NT2/D1 (cell line): ENCODE results near the gene OR8D1.

Experiments used
- DNase-seq: peaks from one replicate; pipeline ENCODE4 v3.0.0-alpha.2; 2011; ENCODE audit warnings: low read depth, low spot score
- H3K27me3 ChIP-seq: 2 replicates; pipeline ENCODE4 v1.6.0; 2011; ENCODE audit warnings: mild to moderate bottlenecking; ENCODE audit not compliant: insufficient read length, insufficient read depth
- H3K36me3 ChIP-seq: 2 replicates; pipeline ENCODE4 v1.6.1; 2011; ENCODE audit warnings: mild to moderate bottlenecking, low read length, mixed read lengths; ENCODE audit not compliant: insufficient read depth, insufficient read length
- H3K4me1 ChIP-seq: 2 replicates; pipeline ENCODE4 v1.5.1; 2011; ENCODE audit not compliant: insufficient read depth, insufficient read length
- H3K4me3 ChIP-seq: 2 replicates; pipeline ENCODE4 v1.5.1; 2011; ENCODE audit warnings: low read depth; ENCODE audit not compliant: insufficient read length
- H3K9ac ChIP-seq: 2 replicates; pipeline ENCODE4 v1.6.0; 2011; ENCODE audit warnings: low read depth; ENCODE audit not compliant: insufficient read length
- H3K9me3 ChIP-seq: 2 replicates; pipeline ENCODE4 v1.5.1; 2011; ENCODE audit warnings: mild to moderate bottlenecking, low read length; ENCODE audit not compliant: insufficient read depth
- SUZ12 ChIP-seq: IDR thresholded peaks from 2 replicates; pipeline ENCODE4 v1.6.1; 2011; ENCODE audit not compliant: insufficient read length, insufficient read depth; ENCODE audit errors: extremely low read depth
- YY1 ChIP-seq: IDR thresholded peaks from 2 replicates; pipeline ENCODE4 v1.6.1; 2011; ENCODE audit not compliant: insufficient read length, insufficient read depth
- ZNF274 ChIP-seq: IDR thresholded peaks from 2 replicates; pipeline ENCODE4 v1.6.1; 2011; ENCODE audit warnings: mild to moderate bottlenecking, low read depth, low read length

Gene OR8D1

GRCh38 chr11:124313849-124314248 is at the start of gene OR8D1:
Gene OR8D1 (minus strand): TSS chr11:124313949. CDS start chr11:124310766, 3,183 bp downstream.
- Histone ChIP-seq H3K9ac (no peak within 1 kb of the TSS), H3K27me3 (no peaks in the 10 kb centered on the region), H3K4me1 (no peaks in the 10 kb centered on the region), H3K36me3 (no peaks in the 10 kb centered on the region), H3K9me3 (no peaks in the 10 kb centered on the region), H3K4me3 (no peak within 1 kb of the TSS)
- DNase-seq, result no peak
- TF ChIP-seq SUZ12 (no peak), ZNF274 (no peak), YY1 (no peak)

GRCh38 chr11:124359566-124359965 is 45.8 kb upstream of the OR8D1 start:
- Histone ChIP-seq H3K4me1 (no peaks in the 10 kb centered on the region), H3K27me3 (no peaks in the 10 kb centered on the region), H3K36me3 (no peaks in the 10 kb centered on the region), H3K4me3 (no peak overlapping the region), H3K9ac (no peak overlapping the region), H3K9me3 (no peaks in the 10 kb centered on the region)
- no peak for TF ChIP-seq SUZ12
- no peak for TF ChIP-seq ZNF274
- TF ChIP-seq YY1, result no peak
- DNase-seq, result no peak

DNA sequence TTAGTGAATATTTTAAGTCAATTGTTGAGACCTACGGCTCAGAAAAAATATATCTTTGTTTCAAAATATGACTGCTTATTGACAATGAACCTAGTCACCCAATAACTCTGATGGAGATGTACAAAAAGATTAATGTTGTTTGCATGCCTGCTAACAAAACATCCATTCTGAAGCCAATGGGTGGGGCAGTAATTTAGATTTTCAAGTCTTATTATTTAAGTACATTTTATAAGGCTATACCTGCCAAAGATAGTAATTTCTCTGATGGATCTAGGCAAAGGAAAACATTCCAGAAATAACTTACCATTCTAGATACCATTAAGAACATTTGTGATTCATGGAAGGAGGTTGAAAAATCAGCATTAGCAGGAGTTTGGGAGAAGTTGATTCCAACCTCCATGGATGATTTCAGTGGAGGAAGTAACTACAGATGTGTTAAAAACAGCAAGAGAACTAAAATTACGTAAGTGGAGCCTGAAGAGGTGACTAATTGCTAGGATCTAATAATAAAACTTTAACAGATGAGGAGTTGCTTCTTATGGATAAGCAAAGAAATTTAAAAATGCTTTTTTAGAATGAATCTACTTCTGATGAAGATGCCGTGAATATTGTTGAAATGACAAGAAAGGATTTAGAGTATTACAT is 32.7 kb upstream of the OR8D1 start:
- H3K9me3 ChIP-seq, result no peaks in the 10 kb centered on the region
- H3K4me3 ChIP-seq, result no peak overlapping the region
- H3K27me3 ChIP-seq, result no peaks in the 10 kb centered on the region
- TF ChIP-seq YY1 (no peak), ZNF274 (no peak), SUZ12 (no peak)
- no peak for DNase-seq
- no peaks in the 10 kb centered on the region for H3K36me3 ChIP-seq
- H3K9ac ChIP-seq, result no peak overlapping the region
- H3K4me1 ChIP-seq, result no peaks in the 10 kb centered on the region

GRCh38 chr11:124344346-124344745 is 30.6 kb upstream of the OR8D1 start:
- Histone ChIP-seq H3K27me3 (no peaks in the 10 kb centered on the region), H3K9ac (no peak overlapping the region), H3K9me3 (no peaks in the 10 kb centered on the region), H3K4me1 (no peaks in the 10 kb centered on the region), H3K4me3 (no peak overlapping the region), H3K36me3 (no peaks in the 10 kb centered on the region)
- DNase-seq, result no peak
- TF ChIP-seq SUZ12 (no peak), ZNF274 (no peak), YY1 (no peak)

GRCh38 chr11:124340142-124340447 is 26.3 kb upstream of the OR8D1 start:
- H3K4me3 ChIP-seq, result no peak overlapping the region
- no peaks in the 10 kb centered on the region for H3K36me3 ChIP-seq
- no peak overlapping the region for H3K9ac ChIP-seq
- H3K27me3 ChIP-seq, result no peaks in the 10 kb centered on the region
- no peaks in the 10 kb centered on the region for H3K9me3 ChIP-seq
- TF ChIP-seq SUZ12, result no peak
- TF ChIP-seq YY1, result no peak
- TF ChIP-seq ZNF274, result no peak
- DNase-seq, result no peak
- H3K4me1 ChIP-seq, result no peaks in the 10 kb centered on the region

GRCh38 chr11:124339396-124340141 is 25.8 kb upstream of the OR8D1 start:
- no peak overlapping the region for H3K4me3 ChIP-seq
- no peaks in the 10 kb centered on the region for H3K36me3 ChIP-seq
- no peak for TF ChIP-seq YY1
- no peak for TF ChIP-seq ZNF274
- TF ChIP-seq SUZ12, result no peak
- no peaks in the 10 kb centered on the region for H3K4me1 ChIP-seq
- no peak for DNase-seq
- H3K9me3 ChIP-seq, result no peaks in the 10 kb centered on the region
- H3K27me3 ChIP-seq, result no peaks in the 10 kb centered on the region
- no peak overlapping the region for H3K9ac ChIP-seq

DNA sequence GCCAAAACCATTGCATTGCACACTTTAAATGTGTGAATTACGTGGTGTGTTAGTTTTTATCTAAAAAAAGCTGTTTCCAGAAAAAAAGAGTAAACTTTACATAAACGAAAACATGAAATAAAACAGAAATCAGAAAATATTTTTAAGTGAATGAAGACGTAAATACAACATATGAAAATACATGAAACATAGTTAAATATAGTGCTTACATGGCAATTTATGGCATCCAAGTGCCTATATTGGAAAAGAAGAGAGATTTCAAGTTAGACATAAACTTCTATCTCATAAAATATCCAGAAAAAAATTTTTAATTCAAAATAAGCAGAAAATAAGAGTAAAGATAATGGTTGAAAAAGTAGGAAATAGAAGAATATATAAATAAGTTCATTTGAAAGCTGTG is 18.1 kb upstream of the OR8D1 start:
- no peak for DNase-seq
- no peak overlapping the region for H3K4me3 ChIP-seq
- no peaks in the 10 kb centered on the region for H3K36me3 ChIP-seq
- TF ChIP-seq SUZ12 (no peak), ZNF274 (no peak), YY1 (no peak)
- peaks cover 24% of the 10 kb centered on the region for H3K9me3 ChIP-seq
- H3K27me3 ChIP-seq, result no peaks in the 10 kb centered on the region
- no peaks in the 10 kb centered on the region for H3K4me1 ChIP-seq
- no peak overlapping the region for H3K9ac ChIP-seq
